Vagina (tissue), 2 donors: ENCODE results near the gene VPS41.

Source experiments
- CTCF ChIP-seq, 3 experiments: fragments of 450-650 bp in 2 of 3; fragments of 200-600 bp in 1 of 3; sonication (generic) in 1 of 3; IDR thresholded peaks; one replicate each; pipeline ENCODE4 v1.5.1; 2017 to 2019; ENCODE audit warnings: antibody characterized with exemption in 3 of 3, mild to moderate bottlenecking in 2 of 3, moderate library complexity in 2 of 3
- POLR2A ChIP-seq, 2 donors: fragments of 450-650 bp; IDR thresholded peaks; one replicate each; pipeline ENCODE4 v1.6.1; 2017; ENCODE audit warnings: antibody characterized with exemption in 2 of 2, mild to moderate bottlenecking in 2 of 2, moderate library complexity in 2 of 2

GRCh38 chr7:38951213-38951612, 42.2 kb upstream of the VPS41 start:
- TF ChIP-seq CTCF (IDR thresholded peaks at IDR 0.05) (no peak), POLR2A (IDR thresholded peaks at IDR 0.05) (no peak)
